ENCODE results near the gene AIDA.

Gene AIDA

DNA sequence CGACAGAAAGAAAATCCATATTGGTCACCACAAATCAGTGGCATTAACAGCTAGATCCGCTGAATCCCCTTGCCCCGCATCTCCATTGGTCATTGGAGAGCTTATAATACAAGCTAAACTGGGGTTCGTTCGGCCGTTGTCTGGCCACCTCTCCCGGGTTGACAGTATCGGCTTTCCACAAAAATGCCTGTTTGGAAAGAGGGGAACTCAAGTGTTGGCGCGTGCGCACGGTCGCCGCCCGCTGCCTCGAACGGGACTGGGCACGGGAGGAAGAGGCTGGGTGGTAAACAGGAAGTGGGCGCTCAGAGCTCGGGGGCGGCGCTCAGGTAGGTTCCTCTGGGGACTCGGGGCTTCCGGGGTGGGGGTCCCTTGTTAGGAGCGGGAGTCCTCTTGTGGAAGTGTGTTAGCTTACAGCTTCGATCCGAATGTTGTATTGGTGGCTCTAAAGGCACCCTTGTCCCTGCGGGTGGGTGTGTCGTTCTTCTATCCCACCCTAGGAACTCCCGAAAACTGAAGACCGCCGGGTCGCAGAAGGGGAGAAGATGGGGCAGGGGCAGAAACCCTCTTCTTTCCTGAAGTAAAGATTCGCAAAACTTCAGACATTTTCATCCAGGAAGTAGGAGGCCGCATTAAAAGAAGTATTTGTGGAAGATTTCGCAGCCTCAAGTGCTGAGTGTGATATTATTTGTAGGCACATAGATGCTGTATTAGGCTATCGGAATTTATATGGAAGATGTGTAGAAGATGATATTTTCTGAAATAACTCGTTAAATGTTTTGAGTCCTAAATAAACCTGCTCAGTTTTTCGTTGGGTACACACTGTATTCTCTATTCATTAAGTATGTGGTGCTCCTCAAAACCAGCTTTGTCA is 1.0 kb upstream of the AIDA start (continued):
- TF ChIP-seq, protein P1, sequence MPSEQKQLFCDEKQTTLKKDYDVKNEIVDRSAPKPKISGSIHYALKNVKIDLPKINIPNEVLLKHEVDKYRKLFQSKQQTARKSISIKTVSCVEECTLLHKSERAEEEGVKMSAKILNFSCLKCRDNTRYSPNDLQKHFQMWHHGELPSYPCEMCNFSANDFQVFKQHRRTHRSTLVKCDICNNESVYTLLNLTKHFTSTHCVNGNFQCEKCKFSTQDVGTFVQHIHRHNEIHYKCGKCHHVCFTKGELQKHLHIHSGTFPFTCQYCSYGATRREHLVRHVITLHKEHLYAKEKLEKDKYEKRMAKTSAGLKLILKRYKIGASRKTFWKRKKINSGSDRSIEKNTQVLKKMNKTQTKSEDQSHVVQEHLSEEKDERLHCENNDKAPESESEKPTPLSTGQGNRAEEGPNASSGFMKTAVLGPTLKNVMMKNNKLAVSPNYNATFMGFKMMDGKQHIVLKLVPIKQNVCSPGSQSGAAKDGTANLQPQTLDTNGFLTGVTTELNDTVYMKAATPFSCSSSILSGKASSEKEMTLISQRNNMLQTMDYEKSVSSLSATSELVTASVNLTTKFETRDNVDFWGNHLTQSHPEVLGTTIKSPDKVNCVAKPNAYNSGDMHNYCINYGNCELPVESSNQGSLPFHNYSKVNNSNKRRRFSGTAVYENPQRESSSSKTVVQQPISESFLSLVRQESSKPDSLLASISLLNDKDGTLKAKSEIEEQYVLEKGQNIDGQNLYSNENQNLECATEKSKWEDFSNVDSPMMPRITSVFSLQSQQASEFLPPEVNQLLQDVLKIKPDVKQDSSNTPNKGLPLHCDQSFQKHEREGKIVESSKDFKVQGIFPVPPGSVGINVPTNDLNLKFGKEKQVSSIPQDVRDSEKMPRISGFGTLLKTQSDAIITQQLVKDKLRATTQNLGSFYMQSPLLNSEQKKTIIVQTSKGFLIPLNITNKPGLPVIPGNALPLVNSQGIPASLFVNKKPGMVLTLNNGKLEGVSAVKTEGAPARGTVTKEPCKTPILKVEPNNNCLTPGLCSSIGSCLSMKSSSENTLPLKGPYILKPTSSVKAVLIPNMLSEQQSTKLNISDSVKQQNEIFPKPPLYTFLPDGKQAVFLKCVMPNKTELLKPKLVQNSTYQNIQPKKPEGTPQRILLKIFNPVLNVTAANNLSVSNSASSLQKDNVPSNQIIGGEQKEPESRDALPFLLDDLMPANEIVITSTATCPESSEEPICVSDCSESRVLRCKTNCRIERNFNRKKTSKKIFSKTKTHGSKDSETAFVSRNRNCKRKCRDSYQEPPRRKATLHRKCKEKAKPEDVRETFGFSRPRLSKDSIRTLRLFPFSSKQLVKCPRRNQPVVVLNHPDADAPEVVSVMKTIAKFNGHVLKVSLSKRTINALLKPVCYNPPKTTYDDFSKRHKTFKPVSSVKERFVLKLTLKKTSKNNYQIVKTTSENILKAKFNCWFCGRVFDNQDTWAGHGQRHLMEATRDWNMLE (tag by site-specific recombination; conservative IDR thresholded peaks at IDR 0.05; ENCODE audit: low read depth) = peak; percentile 63
- TF ChIP-seq, protein P2, sequence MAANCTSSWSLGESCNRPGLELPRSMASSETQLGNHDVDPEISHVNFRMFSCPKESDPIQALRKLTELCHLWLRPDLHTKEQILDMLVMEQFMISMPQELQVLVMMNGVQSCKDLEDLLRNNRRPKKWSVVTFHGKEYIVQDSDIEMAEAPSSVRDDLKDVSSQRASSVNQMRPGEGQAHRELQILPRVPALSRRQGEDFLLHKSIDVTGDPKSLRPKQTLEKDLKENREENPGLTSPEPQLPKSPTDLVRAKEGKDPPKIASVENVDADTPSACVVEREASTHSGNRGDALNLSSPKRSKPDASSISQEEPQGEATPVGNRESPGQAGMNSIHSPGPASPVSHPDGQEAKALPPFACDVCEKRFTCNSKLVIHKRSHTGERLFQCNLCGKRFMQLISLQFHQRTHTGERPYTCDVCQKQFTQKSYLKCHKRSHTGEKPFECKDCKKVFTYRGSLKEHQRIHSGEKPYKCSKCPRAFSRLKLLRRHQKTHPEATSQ (tag by site-specific recombination; IDR thresholded peaks at IDR 0.05) = no peak
- TF ChIP-seq ZNF768 (tag by site-specific recombination; IDR thresholded peaks at IDR 0.05) = no peak
- TF ChIP-seq ZBTB7A (tag by site-specific recombination; IDR thresholded peaks at IDR 0.05; ENCODE audit: low read depth) = no peak
- TF ChIP-seq, protein P3, sequence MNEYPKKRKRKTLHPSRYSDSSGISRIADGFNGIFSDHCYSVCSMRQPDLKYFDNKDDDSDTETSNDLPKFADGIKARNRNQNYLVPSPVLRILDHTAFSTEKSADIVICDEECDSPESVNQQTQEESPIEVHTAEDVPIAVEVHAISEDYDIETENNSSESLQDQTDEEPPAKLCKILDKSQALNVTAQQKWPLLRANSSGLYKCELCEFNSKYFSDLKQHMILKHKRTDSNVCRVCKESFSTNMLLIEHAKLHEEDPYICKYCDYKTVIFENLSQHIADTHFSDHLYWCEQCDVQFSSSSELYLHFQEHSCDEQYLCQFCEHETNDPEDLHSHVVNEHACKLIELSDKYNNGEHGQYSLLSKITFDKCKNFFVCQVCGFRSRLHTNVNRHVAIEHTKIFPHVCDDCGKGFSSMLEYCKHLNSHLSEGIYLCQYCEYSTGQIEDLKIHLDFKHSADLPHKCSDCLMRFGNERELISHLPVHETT (tag by site-specific recombination; IDR thresholded peaks at IDR 0.05) = no peak
- no peak for TF ChIP-seq ZNF24 (tag by site-specific recombination; IDR thresholded peaks at IDR 0.05)
- TF ChIP-seq ZNF623 (tag by site-specific recombination; IDR thresholded peaks at IDR 0.05) = no peak
- no peak for TF ChIP-seq ZNF626 (tag by site-specific recombination; IDR thresholded peaks at IDR 0.05)
- no peak for TF ChIP-seq ZNF843 (tag by site-specific recombination; IDR thresholded peaks at IDR 0.05)
- TF ChIP-seq, protein P4, sequence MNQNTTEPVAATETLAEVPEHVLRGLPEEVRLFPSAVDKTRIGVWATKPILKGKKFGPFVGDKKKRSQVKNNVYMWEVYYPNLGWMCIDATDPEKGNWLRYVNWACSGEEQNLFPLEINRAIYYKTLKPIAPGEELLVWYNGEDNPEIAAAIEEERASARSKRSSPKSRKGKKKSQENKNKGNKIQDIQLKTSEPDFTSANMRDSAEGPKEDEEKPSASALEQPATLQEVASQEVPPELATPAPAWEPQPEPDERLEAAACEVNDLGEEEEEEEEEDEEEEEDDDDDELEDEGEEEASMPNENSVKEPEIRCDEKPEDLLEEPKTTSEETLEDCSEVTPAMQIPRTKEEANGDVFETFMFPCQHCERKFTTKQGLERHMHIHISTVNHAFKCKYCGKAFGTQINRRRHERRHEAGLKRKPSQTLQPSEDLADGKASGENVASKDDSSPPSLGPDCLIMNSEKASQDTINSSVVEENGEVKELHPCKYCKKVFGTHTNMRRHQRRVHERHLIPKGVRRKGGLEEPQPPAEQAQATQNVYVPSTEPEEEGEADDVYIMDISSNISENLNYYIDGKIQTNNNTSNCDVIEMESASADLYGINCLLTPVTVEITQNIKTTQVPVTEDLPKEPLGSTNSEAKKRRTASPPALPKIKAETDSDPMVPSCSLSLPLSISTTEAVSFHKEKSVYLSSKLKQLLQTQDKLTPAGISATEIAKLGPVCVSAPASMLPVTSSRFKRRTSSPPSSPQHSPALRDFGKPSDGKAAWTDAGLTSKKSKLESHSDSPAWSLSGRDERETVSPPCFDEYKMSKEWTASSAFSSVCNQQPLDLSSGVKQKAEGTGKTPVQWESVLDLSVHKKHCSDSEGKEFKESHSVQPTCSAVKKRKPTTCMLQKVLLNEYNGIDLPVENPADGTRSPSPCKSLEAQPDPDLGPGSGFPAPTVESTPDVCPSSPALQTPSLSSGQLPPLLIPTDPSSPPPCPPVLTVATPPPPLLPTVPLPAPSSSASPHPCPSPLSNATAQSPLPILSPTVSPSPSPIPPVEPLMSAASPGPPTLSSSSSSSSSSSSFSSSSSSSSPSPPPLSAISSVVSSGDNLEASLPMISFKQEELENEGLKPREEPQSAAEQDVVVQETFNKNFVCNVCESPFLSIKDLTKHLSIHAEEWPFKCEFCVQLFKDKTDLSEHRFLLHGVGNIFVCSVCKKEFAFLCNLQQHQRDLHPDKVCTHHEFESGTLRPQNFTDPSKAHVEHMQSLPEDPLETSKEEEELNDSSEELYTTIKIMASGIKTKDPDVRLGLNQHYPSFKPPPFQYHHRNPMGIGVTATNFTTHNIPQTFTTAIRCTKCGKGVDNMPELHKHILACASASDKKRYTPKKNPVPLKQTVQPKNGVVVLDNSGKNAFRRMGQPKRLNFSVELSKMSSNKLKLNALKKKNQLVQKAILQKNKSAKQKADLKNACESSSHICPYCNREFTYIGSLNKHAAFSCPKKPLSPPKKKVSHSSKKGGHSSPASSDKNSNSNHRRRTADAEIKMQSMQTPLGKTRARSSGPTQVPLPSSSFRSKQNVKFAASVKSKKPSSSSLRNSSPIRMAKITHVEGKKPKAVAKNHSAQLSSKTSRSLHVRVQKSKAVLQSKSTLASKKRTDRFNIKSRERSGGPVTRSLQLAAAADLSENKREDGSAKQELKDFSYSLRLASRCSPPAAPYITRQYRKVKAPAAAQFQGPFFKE (tag by site-specific recombination; IDR thresholded peaks at IDR 0.05; ENCODE audit: borderline replicate concordance) = no peak
- TF ChIP-seq ZNF114 (tag by site-specific recombination; IDR thresholded peaks at IDR 0.05) = no peak
- TF ChIP-seq, protein P5, sequence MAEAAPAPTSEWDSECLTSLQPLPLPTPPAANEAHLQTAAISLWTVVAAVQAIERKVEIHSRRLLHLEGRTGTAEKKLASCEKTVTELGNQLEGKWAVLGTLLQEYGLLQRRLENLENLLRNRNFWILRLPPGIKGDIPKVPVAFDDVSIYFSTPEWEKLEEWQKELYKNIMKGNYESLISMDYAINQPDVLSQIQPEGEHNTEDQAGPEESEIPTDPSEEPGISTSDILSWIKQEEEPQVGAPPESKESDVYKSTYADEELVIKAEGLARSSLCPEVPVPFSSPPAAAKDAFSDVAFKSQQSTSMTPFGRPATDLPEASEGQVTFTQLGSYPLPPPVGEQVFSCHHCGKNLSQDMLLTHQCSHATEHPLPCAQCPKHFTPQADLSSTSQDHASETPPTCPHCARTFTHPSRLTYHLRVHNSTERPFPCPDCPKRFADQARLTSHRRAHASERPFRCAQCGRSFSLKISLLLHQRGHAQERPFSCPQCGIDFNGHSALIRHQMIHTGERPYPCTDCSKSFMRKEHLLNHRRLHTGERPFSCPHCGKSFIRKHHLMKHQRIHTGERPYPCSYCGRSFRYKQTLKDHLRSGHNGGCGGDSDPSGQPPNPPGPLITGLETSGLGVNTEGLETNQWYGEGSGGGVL (tag by site-specific recombination; IDR thresholded peaks at IDR 0.05) = no peak; the same call in 1 of the 2 replicates
- TF ChIP-seq ZNF121 (tag by site-specific recombination; IDR thresholded peaks at IDR 0.05) = no peak
- no peak for TF ChIP-seq ZNF670 (tag by site-specific recombination; IDR thresholded peaks at IDR 0.05; ENCODE audit: low read depth)
- TF ChIP-seq, protein P6, sequence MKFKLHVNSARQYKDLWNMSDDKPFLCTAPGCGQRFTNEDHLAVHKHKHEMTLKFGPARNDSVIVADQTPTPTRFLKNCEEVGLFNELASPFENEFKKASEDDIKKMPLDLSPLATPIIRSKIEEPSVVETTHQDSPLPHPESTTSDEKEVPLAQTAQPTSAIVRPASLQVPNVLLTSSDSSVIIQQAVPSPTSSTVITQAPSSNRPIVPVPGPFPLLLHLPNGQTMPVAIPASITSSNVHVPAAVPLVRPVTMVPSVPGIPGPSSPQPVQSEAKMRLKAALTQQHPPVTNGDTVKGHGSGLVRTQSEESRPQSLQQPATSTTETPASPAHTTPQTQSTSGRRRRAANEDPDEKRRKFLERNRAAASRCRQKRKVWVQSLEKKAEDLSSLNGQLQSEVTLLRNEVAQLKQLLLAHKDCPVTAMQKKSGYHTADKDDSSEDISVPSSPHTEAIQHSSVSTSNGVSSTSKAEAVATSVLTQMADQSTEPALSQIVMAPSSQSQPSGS (tag by site-specific recombination; IDR thresholded peaks at IDR 0.05; ENCODE audit: low read depth) = no peak
- TF ChIP-seq ZNF140 (tag by site-specific recombination; IDR thresholded peaks at IDR 0.05) = no peak
- TF ChIP-seq, protein P7, sequence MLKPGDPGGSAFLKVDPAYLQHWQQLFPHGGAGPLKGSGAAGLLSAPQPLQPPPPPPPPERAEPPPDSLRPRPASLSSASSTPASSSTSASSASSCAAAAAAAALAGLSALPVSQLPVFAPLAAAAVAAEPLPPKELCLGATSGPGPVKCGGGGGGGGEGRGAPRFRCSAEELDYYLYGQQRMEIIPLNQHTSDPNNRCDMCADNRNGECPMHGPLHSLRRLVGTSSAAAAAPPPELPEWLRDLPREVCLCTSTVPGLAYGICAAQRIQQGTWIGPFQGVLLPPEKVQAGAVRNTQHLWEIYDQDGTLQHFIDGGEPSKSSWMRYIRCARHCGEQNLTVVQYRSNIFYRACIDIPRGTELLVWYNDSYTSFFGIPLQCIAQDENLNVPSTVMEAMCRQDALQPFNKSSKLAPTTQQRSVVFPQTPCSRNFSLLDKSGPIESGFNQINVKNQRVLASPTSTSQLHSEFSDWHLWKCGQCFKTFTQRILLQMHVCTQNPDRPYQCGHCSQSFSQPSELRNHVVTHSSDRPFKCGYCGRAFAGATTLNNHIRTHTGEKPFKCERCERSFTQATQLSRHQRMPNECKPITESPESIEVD (tag by site-specific recombination; IDR thresholded peaks at IDR 0.05) = no peak
- no peak for TF ChIP-seq ZNF624 (tag by site-specific recombination; IDR thresholded peaks at IDR 0.05)
- TF ChIP-seq HOXD13 (CRISPR knock-in tag; IDR thresholded peaks at IDR 0.05; ENCODE audit: borderline replicate concordance) = no peak
